HCT116 (cell line): Measurements from ENCODE around the gene ACER1. TPM values are rescaled to one million over a fixed set of nuclear protein-coding genes. Genes with fewer than 3 reads are reported as not detected.

Source experiments
- ATAC-seq: fragments of 200-7000 bp; cut with Tn5 transposase; 2 replicates; pipeline ENCODE4 v1.9.1; 2020; ENCODE audit warnings: mild to moderate bottlenecking, moderate library complexity
- BruUV-seq: library from RNA; stranded (reverse); fragments of 400-500 nt; replicated peaks from 2 replicates; lab custom pipeline; 2021; lab: Mats Ljungman, UMichigan
- CTCF ChIA-PET: fragments of 300-600 bp; sonication (Branson Sonifier 250); formaldehyde crosslinking; loops from one replicate; lab custom pipeline; 2021; ENCODE audit warnings: antibody characterized with exemption; lab: Charles Lee
- POLR2A ChIA-PET: fragments of 300-600, 350-600 bp; sonication (Branson Sonifier 250); formaldehyde crosslinking; loops from one replicate; lab custom pipeline; 2021; ENCODE audit warnings: antibody characterized with exemption; lab: Charles Lee
- RAD21 ChIA-PET, 2 experiments: fragments of 300-600 bp; sonication (Branson Sonifier 250); formaldehyde crosslinking; loops; one replicate each; lab custom pipeline; 2023; ENCODE audit warnings: low total read pairs in 2 of 2; ENCODE audit not compliant: uncharacterized antibody in 2 of 2, unreplicated experiment in 2 of 2, low non-redundant PET in 1 of 2; lab: Charles Lee
- DNase-seq: peaks from one replicate; pipeline ENCODE4 v3.0.0-alpha.2; 2010; ENCODE audit warnings: low read depth, low spot score
- H2AFZ ChIP-seq: fragments of 200-600 bp; shearing (Covaris generic), sonication (generic); 2 replicates; pipeline ENCODE4 v1.6.1; 2017; ENCODE audit warnings: low read depth, mixed run types, mixed read lengths, antibody characterized with exemption, low read length; ENCODE audit not compliant: poor library complexity, severe bottlenecking
- H3K27ac ChIP-seq: 2 replicates; pipeline ENCODE4 v1.5.1; 2012; ENCODE audit warnings: low read depth, low read length
- H3K27me3 ChIP-seq: fragments of 200-600 bp; sonication (generic); 2 replicates; pipeline ENCODE4 v1.6.1; 2016; ENCODE audit warnings: mixed run types, low read length, mixed read lengths; ENCODE audit not compliant: insufficient read depth
- H3K36me3 ChIP-seq, 2 experiments: fragments of 200-500 bp in 1 of 2; fragments of 200-600 bp in 1 of 2; sonication (Bioruptor generic) in 1 of 2; sonication (generic) in 1 of 2; 2 replicates each; pipeline versions ENCODE4 v1.5.1 to v1.6.1; 2014 to 2016; ENCODE audit warnings: low read length in 2 of 2, inconsistent platforms in 1 of 2, mixed read lengths in 1 of 2, mixed run types in 1 of 2; ENCODE audit not compliant: insufficient read depth in 2 of 2, control insufficient read depth in 1 of 2
- H3K4me1 ChIP-seq, 2 experiments: fragments of 200-600 bp in 1 of 2; sonication (generic) in 1 of 2; 2 replicates each; pipeline versions ENCODE4 v1.5.1 to v1.6.1; 2012 to 2017; ENCODE audit warnings: low read length in 2 of 2, inconsistent platforms in 1 of 2, mild to moderate bottlenecking in 1 of 2, mixed read lengths in 1 of 2, mixed run types in 1 of 2, moderate library complexity in 1 of 2; ENCODE audit not compliant: insufficient read depth in 2 of 2, control insufficient read depth in 1 of 2
- H3K4me2 ChIP-seq: fragments of 200-600 bp; sonication (generic); 2 replicates; pipeline ENCODE4 v1.6.1; 2017; ENCODE audit warnings: mixed run types, low read length, mixed read lengths
- H3K4me3 ChIP-seq, 2 experiments: fragments of 200-600 bp in 1 of 2; sonication (generic) in 1 of 2; replicated peaks in 1 of 2; 2 replicates each; pipeline ENCODE4 v1.5.1; 2011 to 2016; ENCODE audit warnings: low read length in 2 of 2, control low read depth in 1 of 2, low read depth in 1 of 2, mild to moderate bottlenecking in 1 of 2, mixed read lengths in 1 of 2, mixed run types in 1 of 2
- H3K79me2 ChIP-seq: fragments of 200-600 bp; sonication (generic); 2 replicates; pipeline ENCODE4 v1.6.1; 2017; ENCODE audit warnings: mild to moderate bottlenecking, mixed run types, low read length, moderate library complexity, mixed read lengths; ENCODE audit not compliant: insufficient read depth
- H3K9ac ChIP-seq: fragments of 200-600 bp; sonication (generic); 2 replicates; pipeline ENCODE4 v1.6.1; 2016; ENCODE audit warnings: low read length, mixed read lengths
- H3K9me2 ChIP-seq: fragments of 200-600 bp; sonication (generic), shearing (Covaris generic); 2 replicates; pipeline ENCODE4 v1.6.1; 2017; ENCODE audit warnings: mixed run types, mild to moderate bottlenecking, moderate library complexity; ENCODE audit not compliant: insufficient read depth
- H3K9me3 ChIP-seq, 2 experiments: fragments of 200-500 bp in 1 of 2; fragments of 200-600 bp in 1 of 2; sonication (Bioruptor generic) in 1 of 2; sonication (generic) in 1 of 2; 2 replicates each; pipeline ENCODE4 v1.6.1; 2014 to 2017; ENCODE audit warnings: low read length in 2 of 2, mixed read lengths in 2 of 2, inconsistent platforms in 1 of 2, low read depth in 1 of 2, mild to moderate bottlenecking in 1 of 2, mixed run types in 1 of 2, moderate library complexity in 1 of 2; ENCODE audit not compliant: control insufficient read depth in 1 of 2, insufficient read depth in 1 of 2
- H4K20me1 ChIP-seq: fragments of 200-600 bp; sonication (generic), shearing (Covaris generic); 2 replicates; pipeline ENCODE4 v1.6.1; 2017; ENCODE audit warnings: mixed run types, mild to moderate bottlenecking, moderate library complexity; ENCODE audit not compliant: insufficient read depth
- CBX3 ChIP-seq: IDR thresholded peaks from 2 replicates; pipeline ENCODE4 v1.6.1; 2012; ENCODE audit warnings: low read depth
- CEBPB ChIP-seq: IDR thresholded peaks from 2 replicates; pipeline ENCODE4 v1.6.1; 2012; ENCODE audit warnings: low read depth
- EGR1 ChIP-seq: IDR thresholded peaks from 2 replicates; pipeline ENCODE4 v1.6.1; 2012; ENCODE audit warnings: low read depth
- ELF1 ChIP-seq: IDR thresholded peaks from 2 replicates; pipeline ENCODE4 v1.6.1; 2012; ENCODE audit warnings: low read depth, borderline replicate concordance
- EZH2 ChIP-seq: fragments of 200-600 bp; sonication (generic); IDR thresholded peaks from 2 replicates; pipeline ENCODE4 v1.6.1; 2017; ENCODE audit warnings: antibody characterized with exemption, mixed run types
- EZH2phosphoT487 ChIP-seq: fragments of 200-600 bp; IDR thresholded peaks from 2 replicates; pipeline ENCODE4 v1.6.1; 2018; ENCODE audit warnings: antibody characterized with exemption, borderline replicate concordance
- FOSL1 ChIP-seq: IDR thresholded peaks from 2 replicates; pipeline ENCODE4 v1.6.1; 2012; ENCODE audit warnings: low read depth
- MAX ChIP-seq: IDR thresholded peaks from 2 replicates; pipeline ENCODE4 v1.6.1; 2012
- POLR2A ChIP-seq: IDR thresholded peaks from 2 replicates; pipeline ENCODE4 v1.7.0; 2011; ENCODE audit warnings: borderline replicate concordance; ENCODE audit not compliant: insufficient read depth, insufficient read length; ENCODE audit errors: extremely low read depth
- POLR2AphosphoS5 ChIP-seq: IDR thresholded peaks from 2 replicates; pipeline ENCODE4 v1.6.1; 2011; ENCODE audit warnings: mild to moderate bottlenecking, low read depth, low read length, moderate library complexity
- RAD21 ChIP-seq: IDR thresholded peaks from 2 replicates; pipeline ENCODE4 v1.6.1; 2012; ENCODE audit warnings: low read depth, mild to moderate bottlenecking
- SIN3A ChIP-seq: IDR thresholded peaks from 2 replicates; pipeline ENCODE4 v1.6.1; 2012; ENCODE audit warnings: low read depth
- SRF ChIP-seq: IDR thresholded peaks from 2 replicates; pipeline ENCODE4 v1.6.1; 2012; ENCODE audit warnings: low read depth
- TCF7L2 ChIP-seq: IDR thresholded peaks from 2 replicates; pipeline ENCODE4 v1.7.0; 2011; ENCODE audit warnings: borderline replicate concordance, inconsistent platforms; ENCODE audit not compliant: insufficient read depth, insufficient read length; ENCODE audit errors: extremely low read depth
- YY1 ChIP-seq: IDR thresholded peaks from 2 replicates; pipeline ENCODE4 v1.6.1; 2011; ENCODE audit warnings: low read length, low read depth, moderate library complexity, mild to moderate bottlenecking; ENCODE audit not compliant: insufficient replicate concordance; ENCODE audit errors: extremely low read depth
- ZFX ChIP-seq: fragments of 450-650 bp; IDR thresholded peaks from 2 replicates; pipeline ENCODE4 v1.6.1; 2017
- intact Hi-C: fragments of 100-400 bp; cut with micrococcal nuclease; formaldehyde crosslinking; loops from 2 replicates; pipeline ENCODE4 v1.10.0; 2022
- total RNA-seq: library from RNA; stranded (reverse); gene quantifications from one replicate; pipeline ENCODE4 v1.2.1, GENCODE V29; 2021; ENCODE audit not compliant: unreplicated experiment
- TF ChIP-seq, protein P1 (sequence below), 3 experiments: fragments of 200-600 bp in 1 of 3; sonication (generic) in 1 of 3; IDR thresholded peaks in 2 of 3; conservative IDR thresholded peaks in 1 of 3; 2 replicates each; pipeline ENCODE4 v1.5.1; 2012 to 2017; ENCODE audit warnings: low read depth in 2 of 3, low read length in 2 of 3, antibody characterized with exemption in 1 of 3, borderline replicate concordance in 1 of 3, control low read depth in 1 of 3, mild to moderate bottlenecking in 1 of 3, mixed read lengths in 1 of 3, mixed run types in 1 of 3, moderate library complexity in 1 of 3; ENCODE audit not compliant: insufficient read depth in 1 of 3
- TF ChIP-seq, protein P2 (sequence below): IDR thresholded peaks from 2 replicates; pipeline ENCODE4 v1.6.1; 2011; ENCODE audit warnings: mild to moderate bottlenecking, low read length, moderate library complexity; ENCODE audit not compliant: insufficient replicate concordance; ENCODE audit errors: extremely low read depth
- TF ChIP-seq, protein P3 (sequence below): IDR thresholded peaks from 2 replicates; pipeline ENCODE4 v1.6.1; 2012; ENCODE audit warnings: low read depth
- TF ChIP-seq, protein P4 (sequence below): IDR thresholded peaks from 2 replicates; pipeline ENCODE4 v1.6.1; 2012

Gene ACER1
- total RNA-seq, 1 experiment from 2014 or later: not detected

- ChIA-PET CTCF (no interaction called here), RAD21 (no interaction called here), POLR2A (no interaction called here)
- H3K4me1 ChIP-seq: peaks cover 8 to 13% of the 10 kb centered on the region in 2 experiments
- no TSS peak for BruUV-seq
- peaks cover 7 to 8% of the 10 kb centered on the region in 2 experiments; a peak in 2 of 4 replicates for H3K36me3 ChIP-seq
- peak within 1 kb of the TSS; percentile 90 to 92 for H3K4me3 ChIP-seq
- H3K4me2 ChIP-seq: peak within 1 kb of the TSS; percentile 97
- H2AFZ ChIP-seq: no peak within 1 kb of the TSS
- H3K9me2 ChIP-seq: no peaks in the 10 kb centered on the region
- no peaks in the 10 kb centered on the region for H3K27me3 ChIP-seq
- peak within 1 kb of the TSS; percentile 88 for H3K9ac ChIP-seq
- no peaks in the 10 kb centered on the region for H4K20me1 ChIP-seq
- no peaks in the 10 kb centered on the region for H3K9me3 ChIP-seq
- DNase-seq: peak; percentile 89
- peak; percentile 98 for ATAC-seq
- H3K79me2 ChIP-seq: peaks cover 44% of the 10 kb centered on the region
- intact Hi-C loops: no loop called here
- H3K27ac ChIP-seq: peak within 1 kb of the TSS; percentile 77
- TF ChIP-seq FOSL1 (no peak), EGR1 (peak; percentile 29; the same call in 1 of the 2 replicates), EZH2phosphoT487 (no peak), POLR2AphosphoS5 (peak; percentile 40), ELF1 (no peak), YY1 (peak; percentile 30), SRF (no peak), EZH2 (no peak), SIN3A (no peak), POLR2A (no peak), ZFX (no peak), MAX (peak; percentile 98), TCF7L2 (no peak), CBX3 (peak; percentile 82), RAD21 (peak; percentile 27; the same call in 1 of the 2 replicates), CEBPB (no peak)
- TF ChIP-seq, protein P1, sequence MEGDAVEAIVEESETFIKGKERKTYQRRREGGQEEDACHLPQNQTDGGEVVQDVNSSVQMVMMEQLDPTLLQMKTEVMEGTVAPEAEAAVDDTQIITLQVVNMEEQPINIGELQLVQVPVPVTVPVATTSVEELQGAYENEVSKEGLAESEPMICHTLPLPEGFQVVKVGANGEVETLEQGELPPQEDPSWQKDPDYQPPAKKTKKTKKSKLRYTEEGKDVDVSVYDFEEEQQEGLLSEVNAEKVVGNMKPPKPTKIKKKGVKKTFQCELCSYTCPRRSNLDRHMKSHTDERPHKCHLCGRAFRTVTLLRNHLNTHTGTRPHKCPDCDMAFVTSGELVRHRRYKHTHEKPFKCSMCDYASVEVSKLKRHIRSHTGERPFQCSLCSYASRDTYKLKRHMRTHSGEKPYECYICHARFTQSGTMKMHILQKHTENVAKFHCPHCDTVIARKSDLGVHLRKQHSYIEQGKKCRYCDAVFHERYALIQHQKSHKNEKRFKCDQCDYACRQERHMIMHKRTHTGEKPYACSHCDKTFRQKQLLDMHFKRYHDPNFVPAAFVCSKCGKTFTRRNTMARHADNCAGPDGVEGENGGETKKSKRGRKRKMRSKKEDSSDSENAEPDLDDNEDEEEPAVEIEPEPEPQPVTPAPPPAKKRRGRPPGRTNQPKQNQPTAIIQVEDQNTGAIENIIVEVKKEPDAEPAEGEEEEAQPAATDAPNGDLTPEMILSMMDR (IDR thresholded peaks at IDR 0.05 in 2 of 3, conservative IDR thresholded peaks at IDR 0.05 in 1 of 3; ENCODE audit: borderline replicate concordance in 1 of 3, insufficient read depth in 1 of 3, low read depth in 2 of 3, low read length in 2 of 3): peak in 2 of 3 experiments; percentile 52 to 63; a peak in 4 of 6 replicates
- TF ChIP-seq, protein P2, sequence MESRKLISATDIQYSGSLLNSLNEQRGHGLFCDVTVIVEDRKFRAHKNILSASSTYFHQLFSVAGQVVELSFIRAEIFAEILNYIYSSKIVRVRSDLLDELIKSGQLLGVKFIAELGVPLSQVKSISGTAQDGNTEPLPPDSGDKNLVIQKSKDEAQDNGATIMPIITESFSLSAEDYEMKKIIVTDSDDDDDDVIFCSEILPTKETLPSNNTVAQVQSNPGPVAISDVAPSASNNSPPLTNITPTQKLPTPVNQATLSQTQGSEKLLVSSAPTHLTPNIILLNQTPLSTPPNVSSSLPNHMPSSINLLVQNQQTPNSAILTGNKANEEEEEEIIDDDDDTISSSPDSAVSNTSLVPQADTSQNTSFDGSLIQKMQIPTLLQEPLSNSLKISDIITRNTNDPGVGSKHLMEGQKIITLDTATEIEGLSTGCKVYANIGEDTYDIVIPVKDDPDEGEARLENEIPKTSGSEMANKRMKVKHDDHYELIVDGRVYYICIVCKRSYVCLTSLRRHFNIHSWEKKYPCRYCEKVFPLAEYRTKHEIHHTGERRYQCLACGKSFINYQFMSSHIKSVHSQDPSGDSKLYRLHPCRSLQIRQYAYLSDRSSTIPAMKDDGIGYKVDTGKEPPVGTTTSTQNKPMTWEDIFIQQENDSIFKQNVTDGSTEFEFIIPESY: no peak
- TF ChIP-seq, protein P3, sequence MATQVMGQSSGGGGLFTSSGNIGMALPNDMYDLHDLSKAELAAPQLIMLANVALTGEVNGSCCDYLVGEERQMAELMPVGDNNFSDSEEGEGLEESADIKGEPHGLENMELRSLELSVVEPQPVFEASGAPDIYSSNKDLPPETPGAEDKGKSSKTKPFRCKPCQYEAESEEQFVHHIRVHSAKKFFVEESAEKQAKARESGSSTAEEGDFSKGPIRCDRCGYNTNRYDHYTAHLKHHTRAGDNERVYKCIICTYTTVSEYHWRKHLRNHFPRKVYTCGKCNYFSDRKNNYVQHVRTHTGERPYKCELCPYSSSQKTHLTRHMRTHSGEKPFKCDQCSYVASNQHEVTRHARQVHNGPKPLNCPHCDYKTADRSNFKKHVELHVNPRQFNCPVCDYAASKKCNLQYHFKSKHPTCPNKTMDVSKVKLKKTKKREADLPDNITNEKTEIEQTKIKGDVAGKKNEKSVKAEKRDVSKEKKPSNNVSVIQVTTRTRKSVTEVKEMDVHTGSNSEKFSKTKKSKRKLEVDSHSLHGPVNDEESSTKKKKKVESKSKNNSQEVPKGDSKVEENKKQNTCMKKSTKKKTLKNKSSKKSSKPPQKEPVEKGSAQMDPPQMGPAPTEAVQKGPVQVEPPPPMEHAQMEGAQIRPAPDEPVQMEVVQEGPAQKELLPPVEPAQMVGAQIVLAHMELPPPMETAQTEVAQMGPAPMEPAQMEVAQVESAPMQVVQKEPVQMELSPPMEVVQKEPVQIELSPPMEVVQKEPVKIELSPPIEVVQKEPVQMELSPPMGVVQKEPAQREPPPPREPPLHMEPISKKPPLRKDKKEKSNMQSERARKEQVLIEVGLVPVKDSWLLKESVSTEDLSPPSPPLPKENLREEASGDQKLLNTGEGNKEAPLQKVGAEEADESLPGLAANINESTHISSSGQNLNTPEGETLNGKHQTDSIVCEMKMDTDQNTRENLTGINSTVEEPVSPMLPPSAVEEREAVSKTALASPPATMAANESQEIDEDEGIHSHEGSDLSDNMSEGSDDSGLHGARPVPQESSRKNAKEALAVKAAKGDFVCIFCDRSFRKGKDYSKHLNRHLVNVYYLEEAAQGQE: no peak
- TF ChIP-seq, protein P4, sequence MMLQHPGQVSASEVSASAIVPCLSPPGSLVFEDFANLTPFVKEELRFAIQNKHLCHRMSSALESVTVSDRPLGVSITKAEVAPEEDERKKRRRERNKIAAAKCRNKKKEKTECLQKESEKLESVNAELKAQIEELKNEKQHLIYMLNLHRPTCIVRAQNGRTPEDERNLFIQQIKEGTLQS: no peak
Measured at GRCh38 chr19:6279931-6280591, 53.4 kb downstream of the ACER1 start, which contains the start of gene MLLT1. TSS of gene MLLT1 (minus strand) at chr19:6279975. CDS start at chr19:6279784, 191 bp downstream.
